Tibial artery (tissue), 4 donors: Measurements from ENCODE around the gene DOCK1.

ENCODE experiments used
- DNase-seq, 2 donors: peaks; one replicate each; pipeline ENCODE4 v3.0.0-alpha.2; 2019
- H3K27ac ChIP-seq, 2 donors: fragments of 200-600 bp; sonication (generic) in 1 of 2; 1 replicate in 1 of 2; 2 replicates in 1 of 2; pipeline ENCODE4 v1.5.1; 2018 to 2019; ENCODE audit warnings: mild to moderate bottlenecking in 1 of 2
- H3K27me3 ChIP-seq, 2 donors: fragments of 200-600 bp; sonication (generic) in 1 of 2; one replicate each; pipeline versions ENCODE4 v1.5.1 to v1.6.0; 2016 to 2019
- H3K36me3 ChIP-seq, 3 donors: fragments of 200-600 bp; sonication (generic) in 2 of 3; one replicate each; pipeline ENCODE4 v1.5.1; 2016 to 2019; ENCODE audit warnings: mild to moderate bottlenecking in 2 of 3
- H3K4me1 ChIP-seq, 4 donors: fragments of 200-600 bp; sonication (generic) in 2 of 4; 1 replicate in 3 of 4; 2 replicates in 1 of 4; pipeline ENCODE4 v1.5.1; 2016 to 2019
- H3K4me3 ChIP-seq, 2 donors: fragments of 200-600 bp; sonication (generic) in 1 of 2; 1 replicate in 1 of 2; 2 replicates in 1 of 2; pipeline ENCODE4 v1.5.1; 2018 to 2019; ENCODE audit warnings: mild to moderate bottlenecking in 2 of 2
- H3K9me3 ChIP-seq, 3 donors: fragments of 200-600 bp; sonication (generic) in 1 of 3; one replicate each; pipeline ENCODE4 v1.5.1; 2016 to 2019
- CTCF ChIP-seq, 2 experiments: fragments of 200-600 bp in 1 of 2; fragments of 450-650 bp in 1 of 2; IDR thresholded peaks; one replicate each; pipeline ENCODE4 v1.5.1; 2017 to 2019; ENCODE audit warnings: antibody characterized with exemption in 2 of 2, mild to moderate bottlenecking in 1 of 2, moderate library complexity in 1 of 2
- intact Hi-C: fragments of 100-400 bp; cut with DNase I; formaldehyde crosslinking; loops from one replicate; pipeline ENCODE4 v1.15.0; 2023; ENCODE audit warnings: low total_unique reads

Gene DOCK1

GRCh38 chr10:127453706-127454105, 548.5 kb downstream of the DOCK1 start:
- DNase-seq, result no peak
- no peak for TF ChIP-seq CTCF (IDR thresholded peaks at IDR 0.05)
- Histone ChIP-seq H3K9me3 (no peaks in the 10 kb centered on the region), H3K4me3 (no peak overlapping the region), H3K4me1 (no peaks in the 10 kb centered on the region), H3K27me3 (no peaks in the 10 kb centered on the region), H3K27ac (no peak overlapping the region), H3K36me3 (peaks cover 25 to 45% (median 32%) of the 10 kb centered on the region in 3 donors)
- intact Hi-C loops, result no loop called here

- no peaks in the 10 kb centered on the region for H3K27me3 ChIP-seq
- TF ChIP-seq CTCF (IDR thresholded peaks at IDR 0.05), result no peak
- H3K4me1 ChIP-seq, result no peaks in the 10 kb centered on the region
- DNase-seq, result no peak
- no peak overlapping the region for H3K4me3 ChIP-seq
- H3K27ac ChIP-seq, result no peak overlapping the region
- H3K9me3 ChIP-seq, result peaks cover 0 to 6% (median 0%) of the 10 kb centered on the region in 3 donors
- peaks cover 11 to 20% (median 15%) of the 10 kb centered on the region in 3 donors for H3K36me3 ChIP-seq
- intact Hi-C loops, result no loop called here
Observed at GRCh38 chr10:127456122-127456521, 550.9 kb downstream of the DOCK1 start.

GRCh38 chr10:127458016-127458810, 553.0 kb downstream of the DOCK1 start:
- intact Hi-C loops, result no loop called here
- TF ChIP-seq CTCF (IDR thresholded peaks at IDR 0.05), result no peak
- Histone ChIP-seq H3K27ac (no peak overlapping the region), H3K27me3 (no peaks in the 10 kb centered on the region), H3K4me1 (no peaks in the 10 kb centered on the region), H3K4me3 (no peak overlapping the region), H3K9me3 (peaks cover 0 to 6% (median 0%) of the 10 kb centered on the region in 3 donors), H3K36me3 (peaks cover 0 to 15% (median 2%) of the 10 kb centered on the region in 3 donors)
- DNase-seq, result no peak

- intact Hi-C loops, result no loop called here
- no peak for TF ChIP-seq CTCF (IDR thresholded peaks at IDR 0.05)
- Histone ChIP-seq H3K4me1 (no peaks in the 10 kb centered on the region), H3K36me3 (peaks cover 0 to 15% (median 0%) of the 10 kb centered on the region in 3 donors), H3K27me3 (no peaks in the 10 kb centered on the region), H3K27ac (no peak overlapping the region), H3K9me3 (peaks cover 0 to 6% (median 0%) of the 10 kb centered on the region in 3 donors), H3K4me3 (no peak overlapping the region)
- DNase-seq, result no peak
Observed at GRCh38 chr10:127458829-127459228, 553.6 kb downstream of the DOCK1 start.

- H3K4me1 ChIP-seq, result no peaks in the 10 kb centered on the region
- H3K27me3 ChIP-seq, result peaks cover 0 to 8% of the 10 kb centered on the region in 2 donors
- no peak for TF ChIP-seq CTCF (IDR thresholded peaks at IDR 0.05)
- H3K36me3 ChIP-seq, result peaks cover 0 to 9% (median 0%) of the 10 kb centered on the region in 3 donors
- no peak overlapping the region for H3K4me3 ChIP-seq
- intact Hi-C loops, result no loop called here
- H3K9me3 ChIP-seq, result peaks cover 0 to 6% (median 0%) of the 10 kb centered on the region in 3 donors
- no peak overlapping the region for H3K27ac ChIP-seq
- DNase-seq, result no peak
Observed at GRCh38 chr10:127459918-127460317, 554.7 kb downstream of the DOCK1 start.
